Panc1 (cell line): ENCODE measurements around the gene ZNF180.

Experiments used
- POLR2AphosphoS5 ChIP-seq: IDR thresholded peaks from 2 replicates; pipeline ENCODE4 v1.6.1; 2012; ENCODE audit warnings: mild to moderate bottlenecking, low read depth, low read length, moderate library complexity
- TF ChIP-seq, protein P1 (sequence below): fragments of 450-650 bp; IDR thresholded peaks from 2 replicates; pipeline ENCODE4 v1.5.1; 2017; ENCODE audit warnings: mild to moderate bottlenecking
- TF ChIP-seq, protein P2 (sequence below), 2 experiments: IDR thresholded peaks; 2 replicates each; pipeline ENCODE4 v1.6.1; 2011 to 2012; ENCODE audit warnings: low read depth in 2 of 2, control low read depth in 1 of 2, low read length in 1 of 2, mild to moderate bottlenecking in 1 of 2, moderate library complexity in 1 of 2; ENCODE audit not compliant: insufficient read depth in 1 of 2

DNA sequence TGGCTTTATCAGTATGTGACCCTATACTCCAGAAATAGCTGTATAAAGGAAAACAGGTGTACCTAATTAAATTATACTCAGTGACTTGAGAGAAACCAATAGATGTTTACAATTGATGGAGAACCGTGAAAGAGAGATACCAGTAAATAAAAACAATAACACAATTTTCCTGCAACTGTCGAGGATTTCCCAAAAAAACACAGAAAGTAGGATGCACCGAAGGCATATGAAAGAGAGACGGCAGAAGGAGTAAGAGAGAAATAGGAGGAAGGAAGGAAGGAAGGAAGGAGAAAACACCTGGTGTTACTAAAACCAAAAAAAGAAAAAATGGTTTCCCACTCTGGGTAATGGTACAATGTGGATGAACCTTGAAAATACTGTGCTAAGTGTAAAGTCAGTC is 45.2 kb downstream of the ZNF180 start:
- TF ChIP-seq, protein P1, sequence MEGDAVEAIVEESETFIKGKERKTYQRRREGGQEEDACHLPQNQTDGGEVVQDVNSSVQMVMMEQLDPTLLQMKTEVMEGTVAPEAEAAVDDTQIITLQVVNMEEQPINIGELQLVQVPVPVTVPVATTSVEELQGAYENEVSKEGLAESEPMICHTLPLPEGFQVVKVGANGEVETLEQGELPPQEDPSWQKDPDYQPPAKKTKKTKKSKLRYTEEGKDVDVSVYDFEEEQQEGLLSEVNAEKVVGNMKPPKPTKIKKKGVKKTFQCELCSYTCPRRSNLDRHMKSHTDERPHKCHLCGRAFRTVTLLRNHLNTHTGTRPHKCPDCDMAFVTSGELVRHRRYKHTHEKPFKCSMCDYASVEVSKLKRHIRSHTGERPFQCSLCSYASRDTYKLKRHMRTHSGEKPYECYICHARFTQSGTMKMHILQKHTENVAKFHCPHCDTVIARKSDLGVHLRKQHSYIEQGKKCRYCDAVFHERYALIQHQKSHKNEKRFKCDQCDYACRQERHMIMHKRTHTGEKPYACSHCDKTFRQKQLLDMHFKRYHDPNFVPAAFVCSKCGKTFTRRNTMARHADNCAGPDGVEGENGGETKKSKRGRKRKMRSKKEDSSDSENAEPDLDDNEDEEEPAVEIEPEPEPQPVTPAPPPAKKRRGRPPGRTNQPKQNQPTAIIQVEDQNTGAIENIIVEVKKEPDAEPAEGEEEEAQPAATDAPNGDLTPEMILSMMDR = no peak
- no peak for TF ChIP-seq POLR2AphosphoS5
- TF ChIP-seq, protein P2, sequence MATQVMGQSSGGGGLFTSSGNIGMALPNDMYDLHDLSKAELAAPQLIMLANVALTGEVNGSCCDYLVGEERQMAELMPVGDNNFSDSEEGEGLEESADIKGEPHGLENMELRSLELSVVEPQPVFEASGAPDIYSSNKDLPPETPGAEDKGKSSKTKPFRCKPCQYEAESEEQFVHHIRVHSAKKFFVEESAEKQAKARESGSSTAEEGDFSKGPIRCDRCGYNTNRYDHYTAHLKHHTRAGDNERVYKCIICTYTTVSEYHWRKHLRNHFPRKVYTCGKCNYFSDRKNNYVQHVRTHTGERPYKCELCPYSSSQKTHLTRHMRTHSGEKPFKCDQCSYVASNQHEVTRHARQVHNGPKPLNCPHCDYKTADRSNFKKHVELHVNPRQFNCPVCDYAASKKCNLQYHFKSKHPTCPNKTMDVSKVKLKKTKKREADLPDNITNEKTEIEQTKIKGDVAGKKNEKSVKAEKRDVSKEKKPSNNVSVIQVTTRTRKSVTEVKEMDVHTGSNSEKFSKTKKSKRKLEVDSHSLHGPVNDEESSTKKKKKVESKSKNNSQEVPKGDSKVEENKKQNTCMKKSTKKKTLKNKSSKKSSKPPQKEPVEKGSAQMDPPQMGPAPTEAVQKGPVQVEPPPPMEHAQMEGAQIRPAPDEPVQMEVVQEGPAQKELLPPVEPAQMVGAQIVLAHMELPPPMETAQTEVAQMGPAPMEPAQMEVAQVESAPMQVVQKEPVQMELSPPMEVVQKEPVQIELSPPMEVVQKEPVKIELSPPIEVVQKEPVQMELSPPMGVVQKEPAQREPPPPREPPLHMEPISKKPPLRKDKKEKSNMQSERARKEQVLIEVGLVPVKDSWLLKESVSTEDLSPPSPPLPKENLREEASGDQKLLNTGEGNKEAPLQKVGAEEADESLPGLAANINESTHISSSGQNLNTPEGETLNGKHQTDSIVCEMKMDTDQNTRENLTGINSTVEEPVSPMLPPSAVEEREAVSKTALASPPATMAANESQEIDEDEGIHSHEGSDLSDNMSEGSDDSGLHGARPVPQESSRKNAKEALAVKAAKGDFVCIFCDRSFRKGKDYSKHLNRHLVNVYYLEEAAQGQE (IDR thresholded peaks at IDR 0.05; ENCODE audit: insufficient read depth in 1 of 2, low read depth in 2 of 2, low read length in 1 of 2) = no peak
